Stimulated activated naive CD8-positive, alpha-beta T cell treated with anti-CD3 and anti-CD28 coated beads, Interleukin-15, Interleukin-2, amounts not matched to agents 100 ng/mL and 50 ng/mL, for 24 hours (primary cell): ENCODE measurements around the gene VMAC.
A peak's percentile ranks its signal among the peaks of the same experiment; 100 is the strongest.
"Not testable (repeated sequence)": the region's sequence is repeated elsewhere in the genome, so short reads cannot be mapped to it uniquely, and the experiment has no call there.

Source experiments
- H3K27ac Mint-ChIP-seq: one replicate; pipeline ENCODE4 v1.8.0; 2021; ENCODE audit warnings: mild to moderate bottlenecking, mixed read lengths
- H3K27me3 Mint-ChIP-seq: one replicate; pipeline ENCODE4 v1.8.0; 2021; ENCODE audit warnings: mixed read lengths
- H3K36me3 Mint-ChIP-seq: one replicate; pipeline ENCODE4 v1.8.0; 2021; ENCODE audit warnings: low read depth, mixed read lengths
- H3K4me1 Mint-ChIP-seq: one replicate; pipeline ENCODE4 v1.8.0; 2021; ENCODE audit warnings: low read depth, mixed read lengths
- H3K4me3 Mint-ChIP-seq: one replicate; pipeline ENCODE4 v1.8.0; 2021; ENCODE audit warnings: mild to moderate bottlenecking, mixed read lengths
- H3K9me3 Mint-ChIP-seq: one replicate; pipeline ENCODE4 v1.8.0; 2021; ENCODE audit warnings: mixed read lengths

Gene VMAC, protein sequence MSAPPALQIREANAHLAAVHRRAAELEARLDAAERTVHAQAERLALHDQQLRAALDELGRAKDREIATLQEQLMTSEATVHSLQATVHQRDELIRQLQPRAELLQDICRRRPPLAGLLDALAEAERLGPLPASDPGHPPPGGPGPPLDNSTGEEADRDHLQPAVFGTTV

DNA sequence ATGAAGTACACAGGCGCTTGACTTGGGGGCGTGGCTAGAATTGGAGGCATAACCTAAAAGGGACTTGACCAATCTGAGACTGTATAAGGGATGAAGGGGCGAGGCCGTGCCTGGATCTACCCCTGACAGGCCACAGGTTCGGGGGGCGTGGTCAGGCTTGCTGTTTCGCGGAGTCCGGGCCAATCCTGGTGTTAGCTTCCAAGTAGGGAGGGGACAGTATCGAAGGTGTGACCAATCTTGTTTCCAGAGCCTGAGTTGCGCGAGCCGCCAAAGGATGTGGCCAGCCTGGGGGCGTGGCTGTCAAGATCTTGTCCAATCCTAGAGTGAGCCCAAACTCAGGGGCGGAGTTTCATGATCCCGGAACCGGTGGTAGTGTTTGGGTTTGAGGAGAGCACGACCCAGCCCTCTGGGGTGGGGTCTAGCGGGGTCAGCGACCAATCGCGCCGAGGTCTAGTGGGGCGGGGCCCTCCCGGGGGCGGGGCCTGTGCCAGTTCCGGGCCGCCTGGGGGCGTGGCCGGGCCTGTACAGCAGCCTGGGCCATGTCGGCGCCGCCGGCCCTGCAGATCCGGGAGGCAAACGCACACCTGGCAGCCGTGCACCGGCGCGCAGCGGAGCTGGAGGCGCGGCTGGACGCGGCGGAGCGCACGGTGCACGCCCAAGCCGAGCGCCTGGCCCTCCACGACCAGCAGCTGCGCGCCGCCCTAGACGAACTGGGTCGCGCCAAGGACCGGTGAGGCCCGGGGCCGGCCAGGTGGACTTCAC is at the start of gene VMAC:
Gene VMAC, plus strand, starts transcription at position 521 of the 762 bp plus-strand sequence. Its CDS starts 19 bp downstream, at position 540.
- peaks cover 22% of the 10 kb centered on the region for H3K36me3 Mint-ChIP-seq
- H3K9me3 Mint-ChIP-seq, result no peaks in the 10 kb centered on the region
- peak within 1 kb of the TSS; percentile 99 for H3K27ac Mint-ChIP-seq
- H3K4me1 Mint-ChIP-seq, result peaks cover 44% of the 10 kb centered on the region
- no peaks in the 10 kb centered on the region for H3K27me3 Mint-ChIP-seq
- peak within 1 kb of the TSS; percentile 96 for H3K4me3 Mint-ChIP-seq

DNA sequence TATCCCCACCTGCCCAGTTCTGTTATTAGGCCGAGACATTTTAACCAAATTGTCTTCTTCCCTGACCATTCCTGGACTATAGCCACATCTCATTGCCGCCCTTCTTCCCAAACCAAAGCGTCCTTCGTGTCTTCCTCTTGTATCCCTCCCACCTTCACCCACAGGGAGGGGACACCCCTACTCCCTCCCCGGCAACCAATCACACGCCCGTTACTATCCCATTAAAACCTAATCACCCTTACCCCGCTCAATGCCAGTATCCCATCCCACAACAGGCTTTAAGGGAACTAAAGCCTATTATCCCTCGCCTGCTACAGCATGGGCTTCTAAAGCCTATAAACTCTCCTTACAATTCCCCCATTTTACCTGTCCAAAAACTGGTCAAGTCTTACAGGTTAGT is 49.5 kb upstream of the VMAC start:
- not testable (repeated sequence) for H3K4me3 Mint-ChIP-seq, H3K27me3 Mint-ChIP-seq, H3K9me3 Mint-ChIP-seq, H3K36me3 Mint-ChIP-seq, H3K4me1 Mint-ChIP-seq, H3K27ac Mint-ChIP-seq

- Mint-ChIP-seq H3K27ac (no peak overlapping the region), H3K4me1 (no peaks in the 10 kb centered on the region)
Observed at GRCh38 chr19:5857203-5858081, 47.2 kb upstream of the VMAC start.

DNA sequence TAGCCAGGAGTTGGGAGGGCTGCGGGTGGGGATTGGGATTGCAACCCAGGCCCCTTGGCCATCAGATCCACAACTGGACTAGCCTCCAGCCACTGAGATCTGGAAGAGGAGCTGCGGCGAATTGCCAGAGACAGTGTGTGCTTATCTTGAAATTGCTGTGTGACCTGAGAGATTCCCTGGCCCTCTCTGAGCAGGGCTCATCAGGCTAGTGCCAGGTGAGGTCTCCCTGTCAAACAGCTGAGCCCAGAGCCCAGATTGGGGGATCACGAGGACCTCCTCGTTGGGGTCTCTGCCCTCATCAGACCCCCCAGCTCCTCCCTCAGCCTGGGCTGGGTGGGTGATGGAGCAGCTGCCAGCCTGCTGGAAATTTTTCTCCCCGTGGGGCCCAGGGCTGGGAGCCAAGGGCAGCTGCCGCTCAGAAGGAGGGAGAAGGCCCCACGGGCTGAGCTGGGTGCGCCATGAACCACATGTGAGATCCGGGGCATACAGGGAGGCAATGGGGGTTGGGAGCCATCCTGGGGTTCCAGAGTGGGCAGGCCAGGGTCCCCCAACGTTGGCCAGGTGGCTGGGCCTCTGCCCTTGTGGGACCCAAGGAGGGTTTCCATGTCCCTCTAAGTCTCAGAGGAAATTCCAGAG is 41.5 kb upstream of the VMAC start:
- no peak overlapping the region for H3K4me3 Mint-ChIP-seq
- no peaks in the 10 kb centered on the region for H3K4me1 Mint-ChIP-seq
- H3K27ac Mint-ChIP-seq, result no peak overlapping the region
- no peaks in the 10 kb centered on the region for H3K27me3 Mint-ChIP-seq
- H3K36me3 Mint-ChIP-seq, result no peaks in the 10 kb centered on the region
- no peaks in the 10 kb centered on the region for H3K9me3 Mint-ChIP-seq

More at GRCh38 chr19:5857203-5858081, 47.2 kb upstream of the VMAC start:
- H3K36me3 Mint-ChIP-seq, result no peaks in the 10 kb centered on the region
- H3K27me3 Mint-ChIP-seq, result no peaks in the 10 kb centered on the region
- H3K9me3 Mint-ChIP-seq, result no peaks in the 10 kb centered on the region
- no peak overlapping the region for H3K4me3 Mint-ChIP-seq

- H3K4me1 Mint-ChIP-seq, result no peaks in the 10 kb centered on the region
- H3K4me3 Mint-ChIP-seq, result no peak overlapping the region
- no peaks in the 10 kb centered on the region for H3K27me3 Mint-ChIP-seq
- H3K27ac Mint-ChIP-seq, result no peak overlapping the region
- H3K36me3 Mint-ChIP-seq, result no peaks in the 10 kb centered on the region
- H3K9me3 Mint-ChIP-seq, result no peaks in the 10 kb centered on the region
Observed at GRCh38 chr19:5864013-5864720, 40.5 kb upstream of the VMAC start.

DNA sequence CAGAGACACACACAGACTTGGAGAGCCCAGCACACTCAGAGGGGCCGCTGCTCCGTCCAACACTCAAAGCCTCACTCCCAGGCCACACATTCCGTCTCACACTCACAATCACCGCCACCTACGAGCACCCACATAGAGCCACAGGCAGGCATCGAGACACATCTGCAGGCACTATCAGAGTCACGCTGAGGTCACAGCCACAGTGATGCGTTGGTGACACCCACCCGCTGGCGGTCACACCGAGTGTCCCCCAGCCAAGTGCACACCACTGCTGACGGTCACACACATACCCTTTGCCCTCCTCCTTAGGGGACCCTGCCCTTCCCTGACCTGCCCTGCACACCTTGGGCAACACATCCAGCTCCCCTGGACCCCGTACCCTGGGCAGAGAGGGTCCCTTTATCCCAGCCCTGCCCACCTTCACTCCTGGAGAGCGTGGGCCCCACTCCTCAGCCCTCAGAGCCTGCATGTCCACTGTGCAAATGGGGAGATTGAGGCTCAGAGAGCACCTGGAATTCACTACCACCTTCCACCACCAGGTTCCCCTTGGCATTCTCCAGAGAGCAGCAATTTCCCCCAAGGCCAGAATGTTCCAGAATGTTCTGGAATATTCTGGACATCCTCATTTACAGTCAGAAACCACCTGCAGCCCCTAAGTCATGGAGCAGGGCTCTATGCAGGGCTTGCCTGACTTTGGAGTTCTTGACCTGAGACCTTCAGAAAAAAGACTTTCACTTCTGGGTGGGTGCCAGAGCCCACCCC is 39.8 kb upstream of the VMAC start:
- H3K36me3 Mint-ChIP-seq, result no peaks in the 10 kb centered on the region
- no peak overlapping the region for H3K27ac Mint-ChIP-seq
- H3K4me1 Mint-ChIP-seq, result no peaks in the 10 kb centered on the region
- no peaks in the 10 kb centered on the region for H3K27me3 Mint-ChIP-seq
- H3K4me3 Mint-ChIP-seq, result no peak overlapping the region
- H3K9me3 Mint-ChIP-seq, result no peaks in the 10 kb centered on the region

DNA sequence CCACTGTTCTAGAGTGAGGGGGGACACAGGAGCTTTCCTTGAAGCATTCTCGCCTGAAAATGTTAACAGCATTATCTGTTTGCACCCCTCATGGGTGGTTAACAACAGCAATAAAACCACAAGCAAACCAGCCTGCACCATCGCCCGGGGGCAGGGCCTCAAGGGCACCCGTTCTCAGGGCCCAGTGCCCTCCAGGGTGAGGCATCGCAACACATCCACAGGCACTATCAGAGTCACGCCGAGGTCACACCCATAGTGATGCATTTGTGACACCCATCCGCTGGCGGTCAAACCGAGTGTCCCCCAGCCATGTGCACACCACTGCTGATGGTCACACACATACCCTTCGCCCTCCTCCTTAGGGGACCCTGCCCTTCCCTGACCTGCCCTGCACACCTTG is 38.9 kb upstream of the VMAC start:
- H3K9me3 Mint-ChIP-seq, result no peaks in the 10 kb centered on the region
- no peaks in the 10 kb centered on the region for H3K4me1 Mint-ChIP-seq
- no peaks in the 10 kb centered on the region for H3K36me3 Mint-ChIP-seq
- H3K4me3 Mint-ChIP-seq, result no peak overlapping the region
- no peaks in the 10 kb centered on the region for H3K27me3 Mint-ChIP-seq
- no peak overlapping the region for H3K27ac Mint-ChIP-seq

DNA sequence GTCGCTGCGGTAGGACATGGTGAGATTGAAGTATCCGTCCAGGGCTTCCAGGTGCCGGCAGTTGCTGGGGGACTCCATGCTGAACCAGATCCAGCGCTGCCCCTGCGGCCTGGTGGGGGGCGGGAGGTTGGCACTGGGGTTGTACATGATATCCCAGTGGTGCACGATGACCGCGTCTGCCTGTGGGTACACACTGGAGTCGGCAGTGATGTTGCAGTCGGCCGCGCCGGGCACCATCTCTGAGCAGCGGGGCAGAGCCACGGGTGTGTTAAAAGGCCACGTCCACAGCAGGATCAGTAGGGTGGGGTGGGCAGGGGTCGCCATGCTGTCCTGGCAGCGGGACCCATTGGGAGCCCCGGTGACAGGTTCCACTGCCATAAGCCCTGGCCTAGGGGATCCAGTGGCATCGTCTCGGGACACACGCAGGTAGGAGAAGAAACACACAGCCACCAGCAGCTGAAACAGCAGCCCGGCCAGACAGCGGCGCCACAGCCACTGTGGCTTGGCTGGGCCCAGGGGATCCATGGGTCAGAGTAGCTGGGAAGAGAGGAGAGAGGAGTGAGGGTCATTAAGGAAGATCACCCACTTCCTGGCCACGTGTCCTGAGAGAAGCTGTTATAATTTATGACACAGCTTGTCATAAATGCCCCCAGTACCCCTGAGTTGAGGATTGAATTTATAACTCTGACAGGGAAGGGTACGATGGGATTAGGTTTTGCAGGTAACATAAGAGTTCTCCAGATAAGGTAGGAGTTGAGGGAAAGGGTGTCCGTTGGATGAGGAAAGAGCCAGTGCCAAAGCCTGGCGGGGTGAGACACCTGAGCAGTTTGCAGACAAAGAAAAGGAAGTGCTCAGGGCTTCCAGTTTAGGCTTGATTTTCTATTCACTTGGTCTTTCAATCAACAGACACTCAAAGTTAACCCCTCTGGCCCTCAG is 37.2 kb upstream of the VMAC start:
- no peaks in the 10 kb centered on the region for H3K36me3 Mint-ChIP-seq
- H3K4me3 Mint-ChIP-seq, result no peak overlapping the region
- no peaks in the 10 kb centered on the region for H3K4me1 Mint-ChIP-seq
- no peak overlapping the region for H3K27ac Mint-ChIP-seq
- H3K27me3 Mint-ChIP-seq, result no peaks in the 10 kb centered on the region
- H3K9me3 Mint-ChIP-seq, result no peaks in the 10 kb centered on the region

DNA sequence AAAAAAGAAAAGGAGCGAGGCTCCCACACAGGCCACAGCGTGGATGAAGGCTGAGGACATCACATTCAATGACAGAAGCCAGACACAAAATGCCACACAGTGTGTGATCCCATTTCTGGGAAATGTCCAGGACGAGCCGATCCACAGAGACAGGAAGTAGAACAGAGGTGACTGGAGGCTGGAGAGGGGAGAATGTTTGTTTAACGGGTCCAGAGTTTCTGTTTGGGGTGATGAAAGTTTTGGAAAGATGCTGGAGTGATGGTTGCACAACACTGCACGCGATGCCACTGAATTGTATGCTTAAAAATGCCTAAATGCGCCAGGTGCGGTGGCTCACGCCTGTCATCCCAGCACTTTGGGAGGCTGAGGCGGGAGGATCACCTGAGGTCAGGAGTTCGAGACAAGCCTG is 33.7 kb upstream of the VMAC start:
- Mint-ChIP-seq H3K4me1 (no peaks in the 10 kb centered on the region), H3K9me3 (no peaks in the 10 kb centered on the region), H3K27ac (no peak overlapping the region), H3K36me3 (no peaks in the 10 kb centered on the region), H3K4me3 (no peak overlapping the region), H3K27me3 (no peaks in the 10 kb centered on the region)

- Mint-ChIP-seq H3K27ac (no peak overlapping the region), H3K9me3 (no peaks in the 10 kb centered on the region), H3K36me3 (no peaks in the 10 kb centered on the region), H3K4me3 (no peak overlapping the region), H3K27me3 (peaks cover 3% of the 10 kb centered on the region), H3K4me1 (no peaks in the 10 kb centered on the region)
Observed at GRCh38 chr19:5873617-5874199, 31.0 kb upstream of the VMAC start.

DNA sequence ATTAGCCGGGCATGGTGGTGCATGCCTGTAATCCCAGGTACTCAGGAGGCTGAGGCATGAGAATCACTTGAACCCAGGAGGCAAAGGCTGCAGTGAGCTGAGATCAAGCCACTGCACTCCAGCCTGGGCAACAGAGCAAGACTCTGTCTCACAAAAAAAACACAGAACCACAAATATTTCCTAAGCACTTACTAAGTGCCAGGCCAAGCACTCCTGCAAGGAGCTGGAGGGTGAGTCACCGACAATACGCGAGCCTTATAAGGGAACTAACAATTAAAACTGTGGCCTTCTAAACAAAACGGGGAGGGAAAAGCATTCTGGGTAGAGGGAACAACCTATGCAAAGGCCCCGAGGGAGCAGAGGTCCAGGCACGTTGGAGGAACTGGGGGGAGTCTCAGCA is 30.2 kb upstream of the VMAC start:
- not testable (repeated sequence) for H3K4me3 Mint-ChIP-seq, H3K4me1 Mint-ChIP-seq, H3K9me3 Mint-ChIP-seq, H3K27me3 Mint-ChIP-seq, H3K36me3 Mint-ChIP-seq, H3K27ac Mint-ChIP-seq

DNA sequence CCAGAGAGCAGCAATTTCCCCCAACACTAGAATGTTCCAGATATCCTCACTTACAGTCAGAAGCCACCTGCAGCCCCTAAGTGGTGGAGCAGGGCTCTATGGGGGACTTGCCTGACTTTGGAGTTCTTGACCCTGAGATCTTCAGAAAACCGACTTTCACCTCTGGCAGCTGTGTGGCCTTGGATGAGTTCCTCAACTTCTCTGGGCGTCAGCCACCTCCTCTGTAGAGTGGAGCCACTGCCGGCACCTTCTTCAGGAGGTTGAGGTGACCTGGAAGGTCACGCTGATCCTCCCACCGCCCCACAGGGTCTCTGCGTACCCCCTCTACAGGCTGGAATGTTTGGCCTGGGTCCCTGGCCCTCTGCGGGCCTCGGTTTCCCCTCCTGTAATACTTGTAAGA is 27.2 kb upstream of the VMAC start:
- no peaks in the 10 kb centered on the region for H3K36me3 Mint-ChIP-seq
- no peaks in the 10 kb centered on the region for H3K9me3 Mint-ChIP-seq
- H3K4me3 Mint-ChIP-seq, result no peak overlapping the region

GRCh38 chr19:5877882-5878281 is 26.8 kb upstream of the VMAC start:
- H3K27ac Mint-ChIP-seq, result no peak overlapping the region
- no peaks in the 10 kb centered on the region for H3K9me3 Mint-ChIP-seq
- H3K4me1 Mint-ChIP-seq, result no peaks in the 10 kb centered on the region
- peaks cover 13% of the 10 kb centered on the region for H3K27me3 Mint-ChIP-seq
- no peak overlapping the region for H3K4me3 Mint-ChIP-seq
- H3K36me3 Mint-ChIP-seq, result no peaks in the 10 kb centered on the region

More for the DNA sequence above, 27.2 kb upstream of the VMAC start:
- Mint-ChIP-seq H3K27ac (no peak overlapping the region), H3K4me1 (no peaks in the 10 kb centered on the region), H3K27me3 (peaks cover 10% of the 10 kb centered on the region)
